HCT116 (cell line): ENCODE measurements around the gene ZNF618. TPM values are rescaled to one million over a fixed set of nuclear protein-coding genes. Genes with fewer than 3 reads are reported as not detected.

Source experiments
- ATAC-seq: fragments of 200-7000 bp; cut with Tn5 transposase; 2 replicates; pipeline ENCODE4 v1.9.1; 2020; ENCODE audit warnings: mild to moderate bottlenecking, moderate library complexity
- BruUV-seq: library from RNA; stranded (reverse); fragments of 400-500 nt; replicated peaks from 2 replicates; lab custom pipeline; 2021; lab: Mats Ljungman, UMichigan
- CTCF ChIA-PET: fragments of 300-600 bp; sonication (Branson Sonifier 250); formaldehyde crosslinking; loops from one replicate; lab custom pipeline; 2021; ENCODE audit warnings: antibody characterized with exemption; lab: Charles Lee
- POLR2A ChIA-PET: fragments of 300-600, 350-600 bp; sonication (Branson Sonifier 250); formaldehyde crosslinking; loops from one replicate; lab custom pipeline; 2021; ENCODE audit warnings: antibody characterized with exemption; lab: Charles Lee
- RAD21 ChIA-PET, 2 experiments: fragments of 300-600 bp; sonication (Branson Sonifier 250); formaldehyde crosslinking; loops; one replicate each; lab custom pipeline; 2023; ENCODE audit warnings: low total read pairs in 2 of 2; ENCODE audit not compliant: uncharacterized antibody in 2 of 2, unreplicated experiment in 2 of 2, low non-redundant PET in 1 of 2; lab: Charles Lee
- DNase-seq: peaks from one replicate; pipeline ENCODE4 v3.0.0-alpha.2; 2010; ENCODE audit warnings: low read depth, low spot score
- H2AFZ ChIP-seq: fragments of 200-600 bp; shearing (Covaris generic), sonication (generic); 2 replicates; pipeline ENCODE4 v1.6.1; 2017; ENCODE audit warnings: low read depth, mixed run types, mixed read lengths, antibody characterized with exemption, low read length; ENCODE audit not compliant: poor library complexity, severe bottlenecking
- H3K27ac ChIP-seq: 2 replicates; pipeline ENCODE4 v1.5.1; 2012; ENCODE audit warnings: low read depth, low read length
- H3K27me3 ChIP-seq: fragments of 200-600 bp; sonication (generic); 2 replicates; pipeline ENCODE4 v1.6.1; 2016; ENCODE audit warnings: mixed run types, low read length, mixed read lengths; ENCODE audit not compliant: insufficient read depth
- H3K36me3 ChIP-seq, 2 experiments: fragments of 200-500 bp in 1 of 2; fragments of 200-600 bp in 1 of 2; sonication (Bioruptor generic) in 1 of 2; sonication (generic) in 1 of 2; 2 replicates each; pipeline versions ENCODE4 v1.5.1 to v1.6.1; 2014 to 2016; ENCODE audit warnings: low read length in 2 of 2, inconsistent platforms in 1 of 2, mixed read lengths in 1 of 2, mixed run types in 1 of 2; ENCODE audit not compliant: insufficient read depth in 2 of 2, control insufficient read depth in 1 of 2
- H3K4me1 ChIP-seq, 2 experiments: fragments of 200-600 bp in 1 of 2; sonication (generic) in 1 of 2; 2 replicates each; pipeline versions ENCODE4 v1.5.1 to v1.6.1; 2012 to 2017; ENCODE audit warnings: low read length in 2 of 2, inconsistent platforms in 1 of 2, mild to moderate bottlenecking in 1 of 2, mixed read lengths in 1 of 2, mixed run types in 1 of 2, moderate library complexity in 1 of 2; ENCODE audit not compliant: insufficient read depth in 2 of 2, control insufficient read depth in 1 of 2
- H3K4me2 ChIP-seq: fragments of 200-600 bp; sonication (generic); 2 replicates; pipeline ENCODE4 v1.6.1; 2017; ENCODE audit warnings: mixed run types, low read length, mixed read lengths
- H3K4me3 ChIP-seq, 2 experiments: fragments of 200-600 bp in 1 of 2; sonication (generic) in 1 of 2; replicated peaks in 1 of 2; 2 replicates each; pipeline ENCODE4 v1.5.1; 2011 to 2016; ENCODE audit warnings: low read length in 2 of 2, control low read depth in 1 of 2, low read depth in 1 of 2, mild to moderate bottlenecking in 1 of 2, mixed read lengths in 1 of 2, mixed run types in 1 of 2
- H3K79me2 ChIP-seq: fragments of 200-600 bp; sonication (generic); 2 replicates; pipeline ENCODE4 v1.6.1; 2017; ENCODE audit warnings: mild to moderate bottlenecking, mixed run types, low read length, moderate library complexity, mixed read lengths; ENCODE audit not compliant: insufficient read depth
- H3K9ac ChIP-seq: fragments of 200-600 bp; sonication (generic); 2 replicates; pipeline ENCODE4 v1.6.1; 2016; ENCODE audit warnings: low read length, mixed read lengths
- H3K9me2 ChIP-seq: fragments of 200-600 bp; sonication (generic), shearing (Covaris generic); 2 replicates; pipeline ENCODE4 v1.6.1; 2017; ENCODE audit warnings: mixed run types, mild to moderate bottlenecking, moderate library complexity; ENCODE audit not compliant: insufficient read depth
- H3K9me3 ChIP-seq, 2 experiments: fragments of 200-500 bp in 1 of 2; fragments of 200-600 bp in 1 of 2; sonication (Bioruptor generic) in 1 of 2; sonication (generic) in 1 of 2; 2 replicates each; pipeline ENCODE4 v1.6.1; 2014 to 2017; ENCODE audit warnings: low read length in 2 of 2, mixed read lengths in 2 of 2, inconsistent platforms in 1 of 2, low read depth in 1 of 2, mild to moderate bottlenecking in 1 of 2, mixed run types in 1 of 2, moderate library complexity in 1 of 2; ENCODE audit not compliant: control insufficient read depth in 1 of 2, insufficient read depth in 1 of 2
- H4K20me1 ChIP-seq: fragments of 200-600 bp; sonication (generic), shearing (Covaris generic); 2 replicates; pipeline ENCODE4 v1.6.1; 2017; ENCODE audit warnings: mixed run types, mild to moderate bottlenecking, moderate library complexity; ENCODE audit not compliant: insufficient read depth
- CBX3 ChIP-seq: IDR thresholded peaks from 2 replicates; pipeline ENCODE4 v1.6.1; 2012; ENCODE audit warnings: low read depth
- ELF1 ChIP-seq: IDR thresholded peaks from 2 replicates; pipeline ENCODE4 v1.6.1; 2012; ENCODE audit warnings: low read depth, borderline replicate concordance
- EZH2 ChIP-seq: fragments of 200-600 bp; sonication (generic); IDR thresholded peaks from 2 replicates; pipeline ENCODE4 v1.6.1; 2017; ENCODE audit warnings: antibody characterized with exemption, mixed run types
- FOSL1 ChIP-seq: IDR thresholded peaks from 2 replicates; pipeline ENCODE4 v1.6.1; 2012; ENCODE audit warnings: low read depth
- JUND ChIP-seq: IDR thresholded peaks from 2 replicates; pipeline ENCODE4 v1.6.1; 2012
- MAX ChIP-seq: IDR thresholded peaks from 2 replicates; pipeline ENCODE4 v1.6.1; 2012
- POLR2A ChIP-seq: IDR thresholded peaks from 2 replicates; pipeline ENCODE4 v1.7.0; 2011; ENCODE audit warnings: borderline replicate concordance; ENCODE audit not compliant: insufficient read depth, insufficient read length; ENCODE audit errors: extremely low read depth
- POLR2AphosphoS5 ChIP-seq: IDR thresholded peaks from 2 replicates; pipeline ENCODE4 v1.6.1; 2011; ENCODE audit warnings: mild to moderate bottlenecking, low read depth, low read length, moderate library complexity
- RAD21 ChIP-seq: IDR thresholded peaks from 2 replicates; pipeline ENCODE4 v1.6.1; 2012; ENCODE audit warnings: low read depth, mild to moderate bottlenecking
- REST ChIP-seq: IDR thresholded peaks from 2 replicates; pipeline ENCODE4 v1.6.1; 2012; ENCODE audit warnings: low read depth
- SP1 ChIP-seq: IDR thresholded peaks from 2 replicates; pipeline ENCODE4 v1.6.1; 2012; ENCODE audit warnings: low read depth
- SRF ChIP-seq: IDR thresholded peaks from 2 replicates; pipeline ENCODE4 v1.6.1; 2012; ENCODE audit warnings: low read depth
- YY1 ChIP-seq: IDR thresholded peaks from 2 replicates; pipeline ENCODE4 v1.6.1; 2011; ENCODE audit warnings: low read length, low read depth, moderate library complexity, mild to moderate bottlenecking; ENCODE audit not compliant: insufficient replicate concordance; ENCODE audit errors: extremely low read depth
- ZFX ChIP-seq: fragments of 450-650 bp; IDR thresholded peaks from 2 replicates; pipeline ENCODE4 v1.6.1; 2017
- ZNF274 ChIP-seq: fragments of 200-500 bp; sonication (Bioruptor generic); IDR thresholded peaks from 2 replicates; pipeline ENCODE4 v1.6.1; 2014; ENCODE audit warnings: mild to moderate bottlenecking, low read depth, low read length, inconsistent platforms
- intact Hi-C: fragments of 100-400 bp; cut with micrococcal nuclease; formaldehyde crosslinking; loops from 2 replicates; pipeline ENCODE4 v1.10.0; 2022
- total RNA-seq: library from RNA; stranded (reverse); gene quantifications from one replicate; pipeline ENCODE4 v1.2.1, GENCODE V29; 2021; ENCODE audit not compliant: unreplicated experiment
- TF ChIP-seq, protein P1 (sequence below): IDR thresholded peaks from 2 replicates; pipeline ENCODE4 v1.6.1; 2011; ENCODE audit warnings: mild to moderate bottlenecking, low read length, moderate library complexity; ENCODE audit not compliant: insufficient replicate concordance; ENCODE audit errors: extremely low read depth
- TF ChIP-seq, protein P2 (sequence below), 3 experiments: fragments of 200-600 bp in 1 of 3; sonication (generic) in 1 of 3; IDR thresholded peaks in 2 of 3; conservative IDR thresholded peaks in 1 of 3; 2 replicates each; pipeline ENCODE4 v1.5.1; 2012 to 2017; ENCODE audit warnings: low read depth in 2 of 3, low read length in 2 of 3, antibody characterized with exemption in 1 of 3, borderline replicate concordance in 1 of 3, control low read depth in 1 of 3, mild to moderate bottlenecking in 1 of 3, mixed read lengths in 1 of 3, mixed run types in 1 of 3, moderate library complexity in 1 of 3; ENCODE audit not compliant: insufficient read depth in 1 of 3

Gene ZNF618
- total RNA-seq, 1 experiment from 2014 or later: 13.5 TPM

DNA sequence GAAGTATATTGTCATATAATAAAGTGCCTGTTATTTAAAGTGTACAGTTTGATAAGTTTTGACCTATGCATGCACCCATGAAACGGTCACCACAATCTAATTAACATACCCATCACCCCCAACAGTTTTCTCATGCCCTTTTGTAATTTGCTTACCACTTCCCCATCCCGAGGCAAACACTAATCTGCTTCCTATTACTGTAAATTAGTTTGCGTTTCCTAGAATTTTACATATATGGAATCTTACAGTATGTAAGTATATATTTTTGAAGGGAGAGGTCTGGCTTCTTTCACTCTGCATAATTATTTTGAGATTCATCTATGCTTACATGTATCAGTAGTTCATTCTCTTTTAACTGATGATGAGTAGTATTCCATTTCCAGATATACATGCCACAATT is 145.5 kb downstream of the ZNF618 start:
- no TSS peak for BruUV-seq
- peaks cover 0 to 6% of the 10 kb centered on the region in 2 experiments; a peak in 1 of 4 replicates for H3K9me3 ChIP-seq
- POLR2A ChIA-PET: no interaction called here
- H3K4me2 ChIP-seq: no peak overlapping the region
- H2AFZ ChIP-seq: no peak overlapping the region
- intact Hi-C loops: no loop called here
- no peaks in the 10 kb centered on the region for H4K20me1 ChIP-seq
- CTCF ChIA-PET: no interaction called here
- H3K9me2 ChIP-seq: no peaks in the 10 kb centered on the region
- H3K4me3 ChIP-seq: no peak overlapping the region
- no peak overlapping the region for H3K9ac ChIP-seq
- H3K36me3 ChIP-seq: 0 out of 4 replicates have a peak, but pooled peaks cover 0 to 4% of the 10 kb centered on the region in 2 experiments
- RAD21 ChIA-PET: no interaction called here
- DNase-seq (no peak), ATAC-seq (no peak)
- no peak overlapping the region for H3K27ac ChIP-seq
- H3K79me2 ChIP-seq: no peaks in the 10 kb centered on the region
- TF ChIP-seq FOSL1 (no peak), EZH2 (no peak), POLR2AphosphoS5 (no peak), RAD21 (no peak), SP1 (no peak), REST (no peak), JUND (no peak), YY1 (no peak), MAX (no peak), CBX3 (no peak), SRF (no peak), POLR2A (no peak), ZNF274 (no peak), ZFX (no peak), ELF1 (no peak)
- TF ChIP-seq, protein P1, sequence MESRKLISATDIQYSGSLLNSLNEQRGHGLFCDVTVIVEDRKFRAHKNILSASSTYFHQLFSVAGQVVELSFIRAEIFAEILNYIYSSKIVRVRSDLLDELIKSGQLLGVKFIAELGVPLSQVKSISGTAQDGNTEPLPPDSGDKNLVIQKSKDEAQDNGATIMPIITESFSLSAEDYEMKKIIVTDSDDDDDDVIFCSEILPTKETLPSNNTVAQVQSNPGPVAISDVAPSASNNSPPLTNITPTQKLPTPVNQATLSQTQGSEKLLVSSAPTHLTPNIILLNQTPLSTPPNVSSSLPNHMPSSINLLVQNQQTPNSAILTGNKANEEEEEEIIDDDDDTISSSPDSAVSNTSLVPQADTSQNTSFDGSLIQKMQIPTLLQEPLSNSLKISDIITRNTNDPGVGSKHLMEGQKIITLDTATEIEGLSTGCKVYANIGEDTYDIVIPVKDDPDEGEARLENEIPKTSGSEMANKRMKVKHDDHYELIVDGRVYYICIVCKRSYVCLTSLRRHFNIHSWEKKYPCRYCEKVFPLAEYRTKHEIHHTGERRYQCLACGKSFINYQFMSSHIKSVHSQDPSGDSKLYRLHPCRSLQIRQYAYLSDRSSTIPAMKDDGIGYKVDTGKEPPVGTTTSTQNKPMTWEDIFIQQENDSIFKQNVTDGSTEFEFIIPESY: no peak
- TF ChIP-seq, protein P2, sequence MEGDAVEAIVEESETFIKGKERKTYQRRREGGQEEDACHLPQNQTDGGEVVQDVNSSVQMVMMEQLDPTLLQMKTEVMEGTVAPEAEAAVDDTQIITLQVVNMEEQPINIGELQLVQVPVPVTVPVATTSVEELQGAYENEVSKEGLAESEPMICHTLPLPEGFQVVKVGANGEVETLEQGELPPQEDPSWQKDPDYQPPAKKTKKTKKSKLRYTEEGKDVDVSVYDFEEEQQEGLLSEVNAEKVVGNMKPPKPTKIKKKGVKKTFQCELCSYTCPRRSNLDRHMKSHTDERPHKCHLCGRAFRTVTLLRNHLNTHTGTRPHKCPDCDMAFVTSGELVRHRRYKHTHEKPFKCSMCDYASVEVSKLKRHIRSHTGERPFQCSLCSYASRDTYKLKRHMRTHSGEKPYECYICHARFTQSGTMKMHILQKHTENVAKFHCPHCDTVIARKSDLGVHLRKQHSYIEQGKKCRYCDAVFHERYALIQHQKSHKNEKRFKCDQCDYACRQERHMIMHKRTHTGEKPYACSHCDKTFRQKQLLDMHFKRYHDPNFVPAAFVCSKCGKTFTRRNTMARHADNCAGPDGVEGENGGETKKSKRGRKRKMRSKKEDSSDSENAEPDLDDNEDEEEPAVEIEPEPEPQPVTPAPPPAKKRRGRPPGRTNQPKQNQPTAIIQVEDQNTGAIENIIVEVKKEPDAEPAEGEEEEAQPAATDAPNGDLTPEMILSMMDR (IDR thresholded peaks at IDR 0.05 in 2 of 3, conservative IDR thresholded peaks at IDR 0.05 in 1 of 3; ENCODE audit: borderline replicate concordance in 1 of 3, insufficient read depth in 1 of 3, low read depth in 2 of 3, low read length in 2 of 3): no peak
- H3K27me3 ChIP-seq: no peaks in the 10 kb centered on the region
- no peaks in the 10 kb centered on the region for H3K4me1 ChIP-seq
